GM18502 (cell line): ENCODE results near the gene HMGB1.
A peak's percentile ranks its signal among the peaks of the same experiment; 100 is the strongest.
"Not testable (repeated sequence)": the region's sequence is repeated elsewhere in the genome, so short reads cannot be mapped to it uniquely, and the experiment has no call there.

Experiments used
- ATAC-seq: cut with Tn5 transposase; IDR thresholded peaks from one replicate; pipeline ENCODE4 v1.9.1; 2021; ENCODE audit warnings: mild to moderate bottlenecking; ENCODE audit not compliant: unreplicated experiment, poor library complexity

The HMGB1 gene

GRCh38 chr13:30466841-30467252 is 1.1 kb upstream of the HMGB1 start:
- no peak for ATAC-seq

- ATAC-seq = no peak
Measured at GRCh38 chr13:30466358-30466714, 600 bp upstream of the HMGB1 start.

- ATAC-seq = no peak
Measured at GRCh38 chr13:30465343-30465592, 468 bp downstream of the HMGB1 start.

- peak; percentile 33 for ATAC-seq
Measured at GRCh38 chr13:30464496-30465342, 1.0 kb downstream of the HMGB1 start.

- ATAC-seq = peak; percentile 44
Measured at GRCh38 chr13:30463787-30464495, 1.8 kb downstream of the HMGB1 start.

GRCh38 chr13:30461279-30462066 is 4.3 kb downstream of the HMGB1 start:
- ATAC-seq = not testable (repeated sequence)

GRCh38 chr13:30457306-30457891 is 8.3 kb downstream of the HMGB1 start:
- no peak for ATAC-seq

- ATAC-seq = no peak
Measured at GRCh38 chr13:30456290-30456689, 9.4 kb downstream of the HMGB1 start.

- ATAC-seq = no peak
Measured at GRCh38 chr13:30454991-30455390, 10.7 kb downstream of the HMGB1 start.

- ATAC-seq = no peak
Measured at GRCh38 chr13:30453727-30454126, 12.0 kb downstream of the HMGB1 start.

GRCh38 chr13:30451476-30451875 is 14.3 kb downstream of the HMGB1 start:
- not testable (repeated sequence) for ATAC-seq

GRCh38 chr13:30450066-30450465 is 15.7 kb downstream of the HMGB1 start:
- ATAC-seq = no peak

- no peak for ATAC-seq
Measured at GRCh38 chr13:30448441-30448840, 17.3 kb downstream of the HMGB1 start.

GRCh38 chr13:30446126-30446500 is 19.6 kb downstream of the HMGB1 start:
- ATAC-seq = no peak

GRCh38 chr13:30443957-30444404 is 21.8 kb downstream of the HMGB1 start:
- ATAC-seq = peak; percentile 41

- ATAC-seq = not testable (repeated sequence)
Measured at GRCh38 chr13:30443491-30443890, 22.2 kb downstream of the HMGB1 start.

- no peak for ATAC-seq
Measured at GRCh38 chr13:30442926-30443325, 22.8 kb downstream of the HMGB1 start.

GRCh38 chr13:30440910-30441703 is 24.6 kb downstream of the HMGB1 start:
- no peak for ATAC-seq

GRCh38 chr13:30438286-30438685 is 27.4 kb downstream of the HMGB1 start:
- no peak for ATAC-seq

GRCh38 chr13:30437177-30437576 is 28.6 kb downstream of the HMGB1 start:
- ATAC-seq = no peak
